H1 (cell line): ENCODE data around the gene ODC1. TPM values are rescaled to one million over a fixed set of nuclear protein-coding genes. Genes with fewer than 3 reads are reported as not detected.

Source experiments
- CTBP2 ChIP-seq: IDR thresholded peaks from 2 replicates; pipeline ENCODE4 v1.7.0; 2011; ENCODE audit warnings: borderline replicate concordance, mild to moderate bottlenecking, moderate library complexity, mixed read lengths, low read length; ENCODE audit not compliant: insufficient read depth, insufficient read length
- KDM5A ChIP-seq: fragments of 200-600 bp; IDR thresholded peaks from 2 replicates; pipeline ENCODE4 v1.7.1; 2012; ENCODE audit warnings: mild to moderate bottlenecking, low read length, inconsistent platforms, mixed read lengths
- YY1 ChIP-seq: IDR thresholded peaks from 2 replicates; pipeline ENCODE4 v1.6.1; 2011; ENCODE audit warnings: low read depth, mild to moderate bottlenecking, low read length
- polyA plus RNA-seq, 7 experiments: library from polyadenylated mRNA; depleted of rRNA in 3 of 7; stranded (reverse) in 5 of 7; unstranded in 2 of 7; fragments of >200 nt in 5 of 7; fragments of 200-250 nt in 2 of 7; gene quantifications; 1 replicate in 5 of 7; 2 replicates in 1 of 7; 4 replicates in 1 of 7; pipeline versions ENCODE4 v1.2.1 to v1.2.3, GENCODE V29; 2011 to 2013; ENCODE audit warnings: missing spikeins in 2 of 7, mixed read lengths in 2 of 7
- total RNA-seq: library from RNA; stranded (reverse); fragmentation: NEBNext Ultra II Directional; extraction: Animal tissue kit (Norgen Biotek cat#: 25700); gene quantifications from 2 replicates; pipeline ENCODE4 v1.2.1, GENCODE V29; 2021

Gene ODC1
- total and polyA plus RNA-seq, 2 of the 8 experiments (the other 6 are each of a cell fraction or from before 2014, with no cell fraction given) = 57.2 to 76.7 TPM

DNA sequence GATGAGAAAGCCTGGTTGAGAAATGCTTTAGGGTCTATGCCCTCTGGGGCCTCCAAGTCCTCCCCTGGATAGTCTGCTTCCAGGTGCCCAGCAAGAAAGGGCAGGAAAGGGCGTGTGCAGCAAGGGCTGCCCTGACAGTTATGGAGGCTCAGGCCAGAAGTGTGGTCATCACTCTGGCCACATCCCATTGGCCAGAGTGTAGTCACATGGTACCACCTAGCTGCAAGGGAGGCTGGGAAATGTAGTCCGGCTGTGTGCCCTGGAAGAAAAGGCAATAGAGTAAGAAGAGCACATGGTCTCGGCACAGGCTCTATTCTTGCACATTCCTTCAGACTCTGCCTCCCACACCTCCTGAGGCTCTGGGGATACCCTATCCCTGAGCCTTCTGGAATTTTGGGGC, 35.7 kb downstream of the ODC1 start (continued):
- no peak for TF ChIP-seq KDM5A
- TF ChIP-seq CTBP2 = no peak
- peak; percentile 90 for TF ChIP-seq YY1
